Measurements from ENCODE around the gene GABBR2.

The GABBR2 gene

GRCh38 chr9:98594546-98595160 lies 114.1 kb downstream of the GABBR2 start:
- no peaks in the 10 kb centered on the region for H3K9me3 ChIP-seq (replicated peaks; ENCODE audit: insufficient read depth, low read length)
- H3K9me2 ChIP-seq (replicated peaks; ENCODE audit: insufficient read depth, low read length) = no peaks in the 10 kb centered on the region
- H3K27ac ChIP-seq (ENCODE audit: low read length) = no peak overlapping the region
- TF ChIP-seq CTCF (IDR thresholded peaks at IDR 0.05; ENCODE audit: low read length) (no peak), EZH2 (optimal IDR thresholded peaks at IDR 0.05; ENCODE audit: low read depth, low read length) (no peak), EZH2phosphoT487 (IDR thresholded peaks at IDR 0.05; ENCODE audit: low read length) (no peak)
- no peaks in the 10 kb centered on the region for H3K27me3 ChIP-seq (replicated peaks; ENCODE audit: insufficient read depth, low read length)
- H3K4me3 ChIP-seq (ENCODE audit: low read length) = no peak overlapping the region
- H3K4me2 ChIP-seq (ENCODE audit: low read depth, low read length) = no peak overlapping the region
- H4K20me1 ChIP-seq (ENCODE audit: insufficient read depth, low read length) = no peaks in the 10 kb centered on the region
- H3F3A ChIP-seq (ENCODE audit: insufficient read depth, low read length) = no peaks in the 10 kb centered on the region
- DNase-seq = no peak
- no peaks in the 10 kb centered on the region for H3K79me2 ChIP-seq (ENCODE audit: low read length)
- no peaks in the 10 kb centered on the region for H3K36me3 ChIP-seq (replicated peaks; ENCODE audit: insufficient read depth, low read length)
- no peaks in the 10 kb centered on the region for H3K4me1 ChIP-seq (ENCODE audit: low read length)
- H2AFZ ChIP-seq (ENCODE audit: low read length) = no peak overlapping the region
- no peak overlapping the region for H3K9ac ChIP-seq (ENCODE audit: low read length)

GRCh38 chr9:98593354-98594253 lies 115.1 kb downstream of the GABBR2 start:
- H3K9me3 ChIP-seq (replicated peaks; ENCODE audit: insufficient read depth, low read length) = no peaks in the 10 kb centered on the region
- no peaks in the 10 kb centered on the region for H3K79me2 ChIP-seq (ENCODE audit: low read length)
- no peak overlapping the region for H3K4me2 ChIP-seq (ENCODE audit: low read depth, low read length)
- H4K20me1 ChIP-seq (ENCODE audit: insufficient read depth, low read length) = no peaks in the 10 kb centered on the region
- H3K27ac ChIP-seq (ENCODE audit: low read length) = no peak overlapping the region
- no peak for DNase-seq
- no peaks in the 10 kb centered on the region for H3K36me3 ChIP-seq (replicated peaks; ENCODE audit: insufficient read depth, low read length)
- no peaks in the 10 kb centered on the region for H3K9me2 ChIP-seq (replicated peaks; ENCODE audit: insufficient read depth, low read length)
- H2AFZ ChIP-seq (ENCODE audit: low read length) = no peak overlapping the region
- no peak overlapping the region for H3K9ac ChIP-seq (ENCODE audit: low read length)
- no peaks in the 10 kb centered on the region for H3K27me3 ChIP-seq (replicated peaks; ENCODE audit: insufficient read depth, low read length)
- no peak overlapping the region for H3K4me3 ChIP-seq (ENCODE audit: low read length)
- no peak for TF ChIP-seq CTCF (IDR thresholded peaks at IDR 0.05; ENCODE audit: low read length)
- no peak for TF ChIP-seq EZH2phosphoT487 (IDR thresholded peaks at IDR 0.05; ENCODE audit: low read length)
- no peak for TF ChIP-seq EZH2 (optimal IDR thresholded peaks at IDR 0.05; ENCODE audit: low read depth, low read length)
- H3F3A ChIP-seq (ENCODE audit: insufficient read depth, low read length) = no peaks in the 10 kb centered on the region
- H3K4me1 ChIP-seq (ENCODE audit: low read length) = no peaks in the 10 kb centered on the region

GRCh38 chr9:98591696-98592095 lies 117.0 kb downstream of the GABBR2 start:
- Histone ChIP-seq H4K20me1 (ENCODE audit: insufficient read depth, low read length) (no peaks in the 10 kb centered on the region), H3K9ac (ENCODE audit: low read length) (no peak overlapping the region)

More at GRCh38 chr9:98591696-98592095, 117.0 kb downstream of the GABBR2 start:
- no peak for TF ChIP-seq EZH2 (optimal IDR thresholded peaks at IDR 0.05; ENCODE audit: low read depth, low read length)
- TF ChIP-seq CTCF (IDR thresholded peaks at IDR 0.05; ENCODE audit: low read length) = no peak
- TF ChIP-seq EZH2phosphoT487 (IDR thresholded peaks at IDR 0.05; ENCODE audit: low read length) = no peak
- Histone ChIP-seq H3F3A (ENCODE audit: insufficient read depth, low read length) (no peaks in the 10 kb centered on the region), H3K9me3 (replicated peaks; ENCODE audit: insufficient read depth, low read length) (no peaks in the 10 kb centered on the region), H3K4me2 (ENCODE audit: low read depth, low read length) (no peak overlapping the region), H3K27ac (ENCODE audit: low read length) (no peak overlapping the region), H3K79me2 (ENCODE audit: low read length) (no peaks in the 10 kb centered on the region), H2AFZ (ENCODE audit: low read length) (no peak overlapping the region), H3K9me2 (replicated peaks; ENCODE audit: insufficient read depth, low read length) (no peaks in the 10 kb centered on the region), H3K4me3 (ENCODE audit: low read length) (no peak overlapping the region), H3K36me3 (replicated peaks; ENCODE audit: insufficient read depth, low read length) (no peaks in the 10 kb centered on the region), H3K27me3 (replicated peaks; ENCODE audit: insufficient read depth, low read length) (no peaks in the 10 kb centered on the region), H3K4me1 (ENCODE audit: low read length) (no peaks in the 10 kb centered on the region)
- DNase-seq = no peak

Data from MM.1S (cell line).